HG02610 (cell line): ENCODE data around the gene DCP2.

ENCODE experiments used
- ATAC-seq: cut with Tn5 transposase; IDR thresholded peaks from one replicate; pipeline ENCODE4 v1.9.1; 2021; ENCODE audit warnings: mild to moderate bottlenecking, moderate library complexity; ENCODE audit not compliant: unreplicated experiment

Gene DCP2

GRCh38 chr5:113042491-113043243 is 66.1 kb downstream of the DCP2 start:
- ATAC-seq = no peak

- no peak for ATAC-seq
These were observed 66.9 kb downstream of the DCP2 start for GRCh38 chr5:113043491-113043931.

- no peak for ATAC-seq
These were observed 68.3 kb downstream of the DCP2 start for GRCh38 chr5:113044776-113045465.

- no peak for ATAC-seq
These were observed 70.6 kb downstream of the DCP2 start for GRCh38 chr5:113047234-113047633.

- ATAC-seq = peak; percentile 73
These were observed 71.4 kb downstream of the DCP2 start for GRCh38 chr5:113047733-113048652.

- no peak for ATAC-seq
These were observed 72.3 kb downstream of the DCP2 start for GRCh38 chr5:113048931-113049330.

- no peak for ATAC-seq
These were observed 74.3 kb downstream of the DCP2 start for GRCh38 chr5:113050721-113051382.

- ATAC-seq = no peak
These were observed 75.6 kb downstream of the DCP2 start for GRCh38 chr5:113052041-113052795.

- ATAC-seq = no peak
These were observed 77.0 kb downstream of the DCP2 start for GRCh38 chr5:113053511-113053995.

GRCh38 chr5:113054899-113055298 is 78.3 kb downstream of the DCP2 start:
- ATAC-seq = no peak

GRCh38 chr5:113056988-113057387 is 80.4 kb downstream of the DCP2 start:
- no peak for ATAC-seq

GRCh38 chr5:113057557-113057984 is 81.0 kb downstream of the DCP2 start:
- no peak for ATAC-seq

- ATAC-seq = no peak
These were observed 81.7 kb downstream of the DCP2 start for GRCh38 chr5:113058269-113058668.

- no peak for ATAC-seq
These were observed 82.2 kb downstream of the DCP2 start for GRCh38 chr5:113058706-113059226.

- no peak for ATAC-seq
These were observed 82.8 kb downstream of the DCP2 start for GRCh38 chr5:113059232-113060040.

GRCh38 chr5:113060408-113061025 is 83.9 kb downstream of the DCP2 start:
- no peak for ATAC-seq

GRCh38 chr5:113061846-113062780 is 85.5 kb downstream of the DCP2 start:
- ATAC-seq = no peak
